ENCODE measurements around the gene LHFPL2. TPM values are rescaled to one million over a fixed set of nuclear protein-coding genes. Genes with fewer than 3 reads are reported as not detected.
"Not testable (repeated sequence)": the region's sequence is repeated elsewhere in the genome, so short reads cannot be mapped to it uniquely, and the experiment has no call there.

The LHFPL2 gene
- polyA plus RNA-seq, 2 donors = 0.84 to 1.4 TPM

- Histone ChIP-seq H3K27me3 (ENCODE audit: control insufficient read depth in 1 of 2, insufficient read depth in 2 of 2, low read length in 2 of 2) (no peaks in the 10 kb centered on the region), H3K4me1 (ENCODE audit: control insufficient read depth in 2 of 2, insufficient read depth in 2 of 2, low read length in 1 of 2) (no peaks in the 10 kb centered on the region), H3K27ac (ENCODE audit: low read depth in 2 of 2, low read length in 1 of 2) (no peak overlapping the region), H3K9me3 (ENCODE audit: control insufficient read depth in 2 of 2, insufficient read depth in 1 of 2, low read depth in 1 of 2, low read length in 1 of 2) (no peaks in the 10 kb centered on the region), H3K36me3 (ENCODE audit: control insufficient read depth in 2 of 2, insufficient read depth in 2 of 2, low read length in 1 of 2) (no peaks in the 10 kb centered on the region), H3K4me3 (ENCODE audit: low read depth in 1 of 2, low read length in 2 of 2) (no peak overlapping the region)
- WGBS, 2 donors = 95 to 97% methylated on average over 5 of the region's 5 CpGs
Observed at GRCh38 chr5:78679905-78680304, 31.3 kb upstream of the LHFPL2 start.

- H3K27ac ChIP-seq (ENCODE audit: low read depth in 2 of 2, low read length in 1 of 2) = no peak overlapping the region
Observed at GRCh38 chr5:78677777-78678668, 29.5 kb upstream of the LHFPL2 start.

GRCh38 chr5:78675956-78676730 lies 27.6 kb upstream of the LHFPL2 start:
- no peaks in the 10 kb centered on the region for H3K36me3 ChIP-seq (ENCODE audit: control insufficient read depth in 2 of 2, insufficient read depth in 2 of 2, low read length in 1 of 2)
- H3K27ac ChIP-seq (ENCODE audit: low read depth in 2 of 2, low read length in 1 of 2) = no peak overlapping the region
- no peak overlapping the region for H3K4me3 ChIP-seq (ENCODE audit: low read depth in 1 of 2, low read length in 2 of 2)
- WGBS, 2 donors = 71 to 87% methylated on average over 6 of the region's 6 CpGs
- H3K4me1 ChIP-seq (ENCODE audit: control insufficient read depth in 2 of 2, insufficient read depth in 2 of 2, low read length in 1 of 2) = no peaks in the 10 kb centered on the region
- H3K9me3 ChIP-seq (ENCODE audit: control insufficient read depth in 2 of 2, insufficient read depth in 1 of 2, low read depth in 1 of 2, low read length in 1 of 2) = no peaks in the 10 kb centered on the region
- no peaks in the 10 kb centered on the region for H3K27me3 ChIP-seq (ENCODE audit: control insufficient read depth in 1 of 2, insufficient read depth in 2 of 2, low read length in 2 of 2)

More at GRCh38 chr5:78677777-78678668, 29.5 kb upstream of the LHFPL2 start:
- no peak overlapping the region for H3K4me3 ChIP-seq (ENCODE audit: low read depth in 1 of 2, low read length in 2 of 2)
- WGBS, 2 donors = 40 to 51% methylated on average over 6 of the region's 6 CpGs
- no peaks in the 10 kb centered on the region for H3K9me3 ChIP-seq (ENCODE audit: control insufficient read depth in 2 of 2, insufficient read depth in 1 of 2, low read depth in 1 of 2, low read length in 1 of 2)
- H3K27me3 ChIP-seq (ENCODE audit: control insufficient read depth in 1 of 2, insufficient read depth in 2 of 2, low read length in 2 of 2) = no peaks in the 10 kb centered on the region
- H3K36me3 ChIP-seq (ENCODE audit: control insufficient read depth in 2 of 2, insufficient read depth in 2 of 2, low read length in 1 of 2) = no peaks in the 10 kb centered on the region
- H3K4me1 ChIP-seq (ENCODE audit: control insufficient read depth in 2 of 2, insufficient read depth in 2 of 2, low read length in 1 of 2) = no peaks in the 10 kb centered on the region

GRCh38 chr5:78673827-78674226 lies 25.3 kb upstream of the LHFPL2 start:
- H3K27ac ChIP-seq (ENCODE audit: low read depth in 2 of 2, low read length in 1 of 2); H3K36me3 ChIP-seq (ENCODE audit: control insufficient read depth in 2 of 2, insufficient read depth in 2 of 2, low read length in 1 of 2); H3K4me3 ChIP-seq (ENCODE audit: low read depth in 1 of 2, low read length in 2 of 2); H3K4me1 ChIP-seq (ENCODE audit: control insufficient read depth in 2 of 2, insufficient read depth in 2 of 2, low read length in 1 of 2); H3K27me3 ChIP-seq (ENCODE audit: control insufficient read depth in 1 of 2, insufficient read depth in 2 of 2, low read length in 2 of 2); H3K9me3 ChIP-seq (ENCODE audit: control insufficient read depth in 2 of 2, insufficient read depth in 1 of 2, low read depth in 1 of 2, low read length in 1 of 2): not testable (repeated sequence)

- H3K27me3 ChIP-seq (ENCODE audit: control insufficient read depth in 1 of 2, insufficient read depth in 2 of 2, low read length in 2 of 2) = no peaks in the 10 kb centered on the region
- no peaks in the 10 kb centered on the region for H3K36me3 ChIP-seq (ENCODE audit: control insufficient read depth in 2 of 2, insufficient read depth in 2 of 2, low read length in 1 of 2)
- WGBS, 2 donors = 87 to 96% methylated on average over 2 of the region's 2 CpGs
- no peaks in the 10 kb centered on the region for H3K4me1 ChIP-seq (ENCODE audit: control insufficient read depth in 2 of 2, insufficient read depth in 2 of 2, low read length in 1 of 2)
- no peak overlapping the region for H3K4me3 ChIP-seq (ENCODE audit: low read depth in 1 of 2, low read length in 2 of 2)
- no peaks in the 10 kb centered on the region for H3K9me3 ChIP-seq (ENCODE audit: control insufficient read depth in 2 of 2, insufficient read depth in 1 of 2, low read depth in 1 of 2, low read length in 1 of 2)
- no peak overlapping the region for H3K27ac ChIP-seq (ENCODE audit: low read depth in 2 of 2, low read length in 1 of 2)
Observed at GRCh38 chr5:78672154-78672553, 23.6 kb upstream of the LHFPL2 start.

- Histone ChIP-seq H3K4me1 (ENCODE audit: control insufficient read depth in 2 of 2, insufficient read depth in 2 of 2, low read length in 1 of 2) (no peaks in the 10 kb centered on the region), H3K4me3 (ENCODE audit: low read depth in 1 of 2, low read length in 2 of 2) (no peak overlapping the region), H3K36me3 (ENCODE audit: control insufficient read depth in 2 of 2, insufficient read depth in 2 of 2, low read length in 1 of 2) (no peaks in the 10 kb centered on the region), H3K27me3 (ENCODE audit: control insufficient read depth in 1 of 2, insufficient read depth in 2 of 2, low read length in 2 of 2) (no peaks in the 10 kb centered on the region), H3K9me3 (ENCODE audit: control insufficient read depth in 2 of 2, insufficient read depth in 1 of 2, low read depth in 1 of 2, low read length in 1 of 2) (no peaks in the 10 kb centered on the region), H3K27ac (ENCODE audit: low read depth in 2 of 2, low read length in 1 of 2) (no peak overlapping the region)
- WGBS, 2 donors = 28 to 43% methylated on average over 4 of the region's 4 CpGs
Observed at GRCh38 chr5:78671609-78672008, 23.0 kb upstream of the LHFPL2 start.

GRCh38 chr5:78670701-78671269 lies 22.2 kb upstream of the LHFPL2 start:
- no peak overlapping the region for H3K27ac ChIP-seq (ENCODE audit: low read depth in 2 of 2, low read length in 1 of 2)
- WGBS, 2 donors = 72 to 77% methylated on average over 2 of the region's 2 CpGs

GRCh38 chr5:78669331-78669730 lies 20.8 kb upstream of the LHFPL2 start:
- H3K4me1 ChIP-seq (ENCODE audit: control insufficient read depth in 2 of 2, insufficient read depth in 2 of 2, low read length in 1 of 2) = no peaks in the 10 kb centered on the region
- no peaks in the 10 kb centered on the region for H3K36me3 ChIP-seq (ENCODE audit: control insufficient read depth in 2 of 2, insufficient read depth in 2 of 2, low read length in 1 of 2)
- no peak overlapping the region for H3K27ac ChIP-seq (ENCODE audit: low read depth in 2 of 2, low read length in 1 of 2)
- H3K27me3 ChIP-seq (ENCODE audit: control insufficient read depth in 1 of 2, insufficient read depth in 2 of 2, low read length in 2 of 2) = no peaks in the 10 kb centered on the region
- no peaks in the 10 kb centered on the region for H3K9me3 ChIP-seq (ENCODE audit: control insufficient read depth in 2 of 2, insufficient read depth in 1 of 2, low read depth in 1 of 2, low read length in 1 of 2)
- 88 to 96% methylated on average over 4 of the region's 4 CpGs for whole genome bisulfite sequencing, 2 donors
- H3K4me3 ChIP-seq (ENCODE audit: low read depth in 1 of 2, low read length in 2 of 2) = no peak overlapping the region

More at GRCh38 chr5:78670701-78671269, 22.2 kb upstream of the LHFPL2 start:
- no peaks in the 10 kb centered on the region for H3K9me3 ChIP-seq (ENCODE audit: control insufficient read depth in 2 of 2, insufficient read depth in 1 of 2, low read depth in 1 of 2, low read length in 1 of 2)
- H3K4me1 ChIP-seq (ENCODE audit: control insufficient read depth in 2 of 2, insufficient read depth in 2 of 2, low read length in 1 of 2) = no peaks in the 10 kb centered on the region
- H3K36me3 ChIP-seq (ENCODE audit: control insufficient read depth in 2 of 2, insufficient read depth in 2 of 2, low read length in 1 of 2) = no peaks in the 10 kb centered on the region
- H3K27me3 ChIP-seq (ENCODE audit: control insufficient read depth in 1 of 2, insufficient read depth in 2 of 2, low read length in 2 of 2) = no peaks in the 10 kb centered on the region
- H3K4me3 ChIP-seq (ENCODE audit: low read depth in 1 of 2, low read length in 2 of 2) = no peak overlapping the region

- no peaks in the 10 kb centered on the region for H3K4me1 ChIP-seq (ENCODE audit: control insufficient read depth in 2 of 2, insufficient read depth in 2 of 2, low read length in 1 of 2)
- H3K4me3 ChIP-seq (ENCODE audit: low read depth in 1 of 2, low read length in 2 of 2) = no peak overlapping the region
- no peaks in the 10 kb centered on the region for H3K27me3 ChIP-seq (ENCODE audit: control insufficient read depth in 1 of 2, insufficient read depth in 2 of 2, low read length in 2 of 2)
- WGBS, 2 donors = 83 to 87% methylated on average over 5 of the region's 5 CpGs
- no peaks in the 10 kb centered on the region for H3K9me3 ChIP-seq (ENCODE audit: control insufficient read depth in 2 of 2, insufficient read depth in 1 of 2, low read depth in 1 of 2, low read length in 1 of 2)
- no peak overlapping the region for H3K27ac ChIP-seq (ENCODE audit: low read depth in 2 of 2, low read length in 1 of 2)
- no peaks in the 10 kb centered on the region for H3K36me3 ChIP-seq (ENCODE audit: control insufficient read depth in 2 of 2, insufficient read depth in 2 of 2, low read length in 1 of 2)
Observed at GRCh38 chr5:78667461-78668103, 19.0 kb upstream of the LHFPL2 start.

All from esophagus (tissue), 2 donors.